ENCODE measurements around the gene AOPEP.

Gene AOPEP

DNA sequence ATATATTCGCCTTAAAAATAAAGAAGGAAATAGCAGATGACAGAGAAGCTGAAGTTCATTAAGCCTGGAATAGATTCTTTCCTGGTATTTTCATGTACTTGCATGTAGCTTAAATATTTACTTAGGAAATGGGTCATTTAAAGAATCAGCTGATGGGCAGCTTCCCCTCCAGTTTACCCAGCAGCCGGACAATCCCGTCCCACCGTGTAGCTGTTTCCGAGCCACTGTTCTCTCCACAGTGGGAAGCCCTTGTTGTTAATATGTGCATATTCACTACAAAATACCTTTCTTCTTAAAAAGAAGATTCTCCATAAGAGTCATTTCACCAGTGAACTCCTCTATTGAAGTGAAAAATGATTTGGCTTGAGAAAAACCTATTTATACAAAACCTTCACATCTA, 404.0 kb downstream of the AOPEP start:
- DNase-seq: no peak

DNA sequence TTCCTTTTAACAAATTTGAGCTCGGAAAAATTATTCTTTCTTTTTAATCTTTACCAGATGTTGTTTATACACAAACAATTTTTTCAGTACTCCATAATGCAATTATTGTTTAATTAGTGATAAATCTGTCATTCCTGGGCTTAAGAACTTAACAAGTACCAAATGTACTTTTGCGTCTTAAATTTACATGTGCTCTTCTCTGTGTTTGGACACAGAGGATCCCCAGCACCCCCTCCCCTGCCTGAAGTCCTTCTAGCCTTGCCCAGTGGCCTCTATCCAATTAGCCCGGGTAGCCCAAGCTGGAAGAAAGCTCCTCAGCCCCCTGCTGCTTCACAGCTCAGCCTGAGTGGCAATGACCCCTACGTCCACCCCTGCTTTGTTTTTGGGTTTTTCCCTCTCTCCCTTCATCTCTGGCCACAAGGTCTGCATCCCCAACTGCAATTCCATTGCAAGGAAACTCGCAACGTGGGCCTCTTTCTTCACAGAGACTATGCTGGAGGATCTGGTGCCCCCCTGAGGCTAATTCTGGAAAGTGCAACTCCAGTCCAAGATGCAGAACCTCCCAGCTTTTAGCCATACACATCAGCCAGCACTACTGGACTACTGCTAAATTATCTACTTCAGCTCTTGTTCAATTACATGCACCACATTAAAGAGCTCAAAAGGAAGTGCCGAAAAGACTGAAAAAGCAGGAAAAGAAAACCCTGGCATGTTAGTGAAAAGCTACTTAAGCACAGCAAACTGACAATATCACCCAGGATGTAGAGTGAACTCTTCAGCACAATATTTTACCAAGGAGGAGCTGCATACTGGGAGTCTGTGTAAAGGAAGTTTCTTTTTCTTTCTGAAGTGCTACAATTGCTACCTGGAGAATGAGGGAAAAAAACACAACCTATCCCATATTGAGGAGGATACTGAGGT, 404.8 kb downstream of the AOPEP start:
- peak; percentile 8 for DNase-seq

DNA sequence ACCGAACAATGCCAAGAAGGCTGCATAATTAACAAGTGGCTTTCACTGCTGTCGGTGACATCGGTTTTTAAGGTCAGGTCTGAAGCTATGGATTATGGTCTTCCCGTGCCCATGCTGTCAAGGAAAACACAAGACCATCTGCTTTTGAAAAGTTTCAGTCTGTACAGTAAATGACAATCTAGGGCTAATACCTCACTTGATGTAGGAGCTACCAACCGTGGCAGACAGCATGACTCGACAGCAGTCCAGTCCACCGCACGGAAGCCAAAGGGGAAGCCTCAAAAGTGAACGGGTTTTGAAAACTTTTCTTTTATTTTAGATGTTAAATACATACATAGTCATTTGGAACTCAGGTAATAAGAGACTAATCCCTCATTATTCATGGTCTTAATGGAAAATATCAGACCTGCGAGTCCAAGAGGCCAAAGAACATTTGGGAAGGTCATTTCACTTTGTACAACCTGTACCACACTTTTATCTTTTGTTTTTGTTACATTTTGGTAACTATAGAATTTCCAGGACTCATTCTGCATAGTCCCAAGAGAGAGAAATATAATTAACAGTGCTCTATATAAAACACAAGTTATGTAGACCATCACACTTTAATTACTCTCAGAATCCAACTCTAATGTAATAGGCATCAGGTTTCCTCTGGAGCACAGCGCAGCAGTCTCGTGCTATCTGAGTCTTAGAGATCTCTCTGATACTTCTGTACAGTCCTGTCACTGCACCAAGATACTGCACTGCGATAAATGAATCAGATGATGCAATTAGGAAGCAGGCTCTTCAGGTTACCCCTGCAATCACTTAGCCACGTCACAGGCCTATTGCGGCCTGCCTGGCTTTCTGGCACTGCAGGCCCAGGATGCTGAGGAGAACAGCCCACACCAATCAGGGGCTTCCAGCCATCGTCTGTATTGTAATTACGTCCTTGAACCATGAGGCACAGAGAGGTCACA, 406.1 kb downstream of the AOPEP start:
- DNase-seq: no peak

DNA sequence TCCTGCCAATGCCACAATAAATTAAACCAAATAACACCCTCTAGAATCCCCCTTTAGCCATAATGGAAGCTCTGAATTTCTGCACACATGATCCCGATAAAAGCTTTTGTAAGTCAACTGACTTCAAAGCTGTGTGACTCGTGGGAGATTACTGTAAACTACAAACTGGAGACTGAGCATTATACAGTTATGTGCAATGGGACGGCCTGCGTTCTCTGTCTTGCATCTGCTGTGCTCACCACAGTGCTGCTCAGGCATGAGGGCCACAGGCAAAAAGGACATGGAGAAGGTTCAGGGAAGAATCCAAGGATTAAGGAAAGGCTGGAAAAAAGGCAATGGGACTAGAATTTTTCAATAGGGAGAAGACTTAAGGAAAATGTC, 406.8 kb downstream of the AOPEP start:
- DNase-seq: no peak

DNA sequence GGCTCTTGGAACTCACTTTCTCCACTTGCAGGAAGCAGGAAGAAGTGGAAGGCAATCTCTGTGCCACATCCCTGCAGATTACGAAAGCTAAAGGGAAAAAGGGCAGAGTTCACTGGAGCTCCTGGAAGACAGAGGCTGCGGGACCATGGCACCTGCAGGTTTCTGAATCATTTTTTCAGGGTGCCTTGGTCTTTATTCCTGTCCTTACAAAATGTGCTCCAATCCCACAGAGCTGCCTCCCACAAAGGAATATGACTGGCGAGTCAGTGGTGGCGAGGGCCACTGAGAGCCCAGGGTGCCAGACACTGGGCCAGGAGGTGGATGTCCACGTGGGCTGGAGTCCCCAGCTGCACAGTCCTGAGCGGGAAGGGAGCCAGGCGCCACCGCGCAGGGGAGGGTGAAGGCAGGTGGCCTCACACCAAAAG, 408.0 kb downstream of the AOPEP start:
- DNase-seq: no peak

GRCh38 chr9:95135756-95136155, 409.3 kb downstream of the AOPEP start:
- no peak for DNase-seq
